Tibial nerve (tissue), 3 donors: Measurements from ENCODE around the gene MAPRE2.

Experiments used
- POLR2A ChIP-seq, 2 donors: fragments of 450-650 bp; IDR thresholded peaks; one replicate each; pipeline ENCODE4 v1.6.1; 2017; ENCODE audit warnings: antibody characterized with exemption in 2 of 2, mild to moderate bottlenecking in 2 of 2, moderate library complexity in 2 of 2
- TF ChIP-seq, protein P1 (sequence below), 5 experiments: fragments of 200-600 bp in 3 of 5; fragments of 450-650 bp in 2 of 5; sonication (generic) in 3 of 5; IDR thresholded peaks; one replicate each; pipeline ENCODE4 v1.5.1; 2016 to 2019; ENCODE audit warnings: antibody characterized with exemption in 5 of 5, mild to moderate bottlenecking in 3 of 5, moderate library complexity in 2 of 5

DNA sequence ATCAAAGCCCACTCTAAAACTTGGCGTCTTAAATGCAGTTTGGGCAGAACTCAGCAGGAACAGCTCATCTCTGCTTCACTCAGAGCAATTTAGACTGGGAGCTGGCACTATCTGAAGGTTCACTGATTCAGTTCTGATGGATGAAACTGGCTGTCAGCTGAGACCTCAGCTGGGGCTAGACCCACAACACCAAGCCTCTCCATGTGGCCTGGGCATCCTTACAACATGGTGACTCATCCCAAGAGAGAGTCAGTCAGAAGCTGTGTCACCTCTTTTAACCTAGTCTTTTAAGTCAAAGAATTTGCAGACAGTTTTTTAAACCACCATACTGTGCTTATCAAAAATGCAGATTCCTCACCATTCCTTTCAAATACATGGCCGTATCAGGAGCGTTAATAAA lies 137.0 kb downstream of the MAPRE2 start:
- no peak for TF ChIP-seq POLR2A (IDR thresholded peaks at IDR 0.05)
- TF ChIP-seq, protein P1, sequence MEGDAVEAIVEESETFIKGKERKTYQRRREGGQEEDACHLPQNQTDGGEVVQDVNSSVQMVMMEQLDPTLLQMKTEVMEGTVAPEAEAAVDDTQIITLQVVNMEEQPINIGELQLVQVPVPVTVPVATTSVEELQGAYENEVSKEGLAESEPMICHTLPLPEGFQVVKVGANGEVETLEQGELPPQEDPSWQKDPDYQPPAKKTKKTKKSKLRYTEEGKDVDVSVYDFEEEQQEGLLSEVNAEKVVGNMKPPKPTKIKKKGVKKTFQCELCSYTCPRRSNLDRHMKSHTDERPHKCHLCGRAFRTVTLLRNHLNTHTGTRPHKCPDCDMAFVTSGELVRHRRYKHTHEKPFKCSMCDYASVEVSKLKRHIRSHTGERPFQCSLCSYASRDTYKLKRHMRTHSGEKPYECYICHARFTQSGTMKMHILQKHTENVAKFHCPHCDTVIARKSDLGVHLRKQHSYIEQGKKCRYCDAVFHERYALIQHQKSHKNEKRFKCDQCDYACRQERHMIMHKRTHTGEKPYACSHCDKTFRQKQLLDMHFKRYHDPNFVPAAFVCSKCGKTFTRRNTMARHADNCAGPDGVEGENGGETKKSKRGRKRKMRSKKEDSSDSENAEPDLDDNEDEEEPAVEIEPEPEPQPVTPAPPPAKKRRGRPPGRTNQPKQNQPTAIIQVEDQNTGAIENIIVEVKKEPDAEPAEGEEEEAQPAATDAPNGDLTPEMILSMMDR (IDR thresholded peaks at IDR 0.05) = no peak
